HG02970 (cell line): Measurements from ENCODE around the gene LMBR1.
"Not testable (repeated sequence)": the region's sequence is repeated elsewhere in the genome, so short reads cannot be mapped to it uniquely, and the experiment has no call there.

Experiments
- ATAC-seq: cut with Tn5 transposase; IDR thresholded peaks from one replicate; pipeline ENCODE4 v1.9.1; 2021; ENCODE audit warnings: mild to moderate bottlenecking, moderate library complexity, moderate number of reproducible peaks; ENCODE audit not compliant: unreplicated experiment, low FRiP score

LMBR1 gene

GRCh38 chr7:156857757-156858156 is 35.2 kb downstream of the LMBR1 start:
- no peak for ATAC-seq

- ATAC-seq = no peak
These were observed 38.3 kb downstream of the LMBR1 start for GRCh38 chr7:156854654-156855053.

- no peak for ATAC-seq
These were observed 44.0 kb downstream of the LMBR1 start for GRCh38 chr7:156848979-156849378.

- no peak for ATAC-seq
These were observed 47.4 kb downstream of the LMBR1 start for GRCh38 chr7:156845379-156846101.

- not testable (repeated sequence) for ATAC-seq
These were observed 49.4 kb downstream of the LMBR1 start for GRCh38 chr7:156843582-156843981.

GRCh38 chr7:156843157-156843556 is 49.8 kb downstream of the LMBR1 start:
- no peak for ATAC-seq

GRCh38 chr7:156842740-156843140 is 50.2 kb downstream of the LMBR1 start:
- no peak for ATAC-seq

GRCh38 chr7:156842317-156842716 is 50.7 kb downstream of the LMBR1 start:
- no peak for ATAC-seq

- ATAC-seq = no peak
These were observed 51.5 kb downstream of the LMBR1 start for GRCh38 chr7:156841497-156841896.

- ATAC-seq = no peak
These were observed 52.8 kb downstream of the LMBR1 start for GRCh38 chr7:156840134-156840533.

GRCh38 chr7:156836443-156836842 is 56.5 kb downstream of the LMBR1 start:
- ATAC-seq = no peak

- no peak for ATAC-seq
These were observed 58.5 kb downstream of the LMBR1 start for GRCh38 chr7:156834462-156834861.

- no peak for ATAC-seq
These were observed 59.7 kb downstream of the LMBR1 start for GRCh38 chr7:156833312-156833711.

- ATAC-seq = no peak
These were observed 60.6 kb downstream of the LMBR1 start for GRCh38 chr7:156832195-156832877.

- ATAC-seq = no peak
These were observed 63.2 kb downstream of the LMBR1 start for GRCh38 chr7:156829669-156830336.

- ATAC-seq = no peak
These were observed 65.3 kb downstream of the LMBR1 start for GRCh38 chr7:156827587-156828203.

- ATAC-seq = no peak
These were observed 69.5 kb downstream of the LMBR1 start for GRCh38 chr7:156823435-156823834.

- ATAC-seq = no peak
These were observed 72.4 kb downstream of the LMBR1 start for GRCh38 chr7:156820445-156821063.

GRCh38 chr7:156819733-156820295 is 73.2 kb downstream of the LMBR1 start:
- no peak for ATAC-seq

- ATAC-seq = no peak
These were observed 74.8 kb downstream of the LMBR1 start for GRCh38 chr7:156818133-156818532.
